A673 (cell line): Measurements from ENCODE around the gene TBC1D5. TPM values are rescaled to one million over a fixed set of nuclear protein-coding genes. Genes with fewer than 3 reads are reported as not detected.

ENCODE experiments used
- BruUV-seq: library from RNA; stranded (reverse); fragments of 400-500 nt; replicated peaks from 2 replicates; lab custom pipeline; 2021; lab: Mats Ljungman, UMichigan
- CTCF ChIA-PET: fragments of 300-600 bp; sonication (Branson Sonifier 250); formaldehyde crosslinking; loops from one replicate; lab custom pipeline; 2022; ENCODE audit warnings: antibody characterized with exemption; lab: Charles Lee
- POLR2A ChIA-PET: fragments of 300-600 bp; sonication (Branson Sonifier 250); formaldehyde crosslinking; loops from one replicate; lab custom pipeline; 2022; ENCODE audit warnings: antibody characterized with exemption; ENCODE audit not compliant: low non-redundant PET; lab: Charles Lee
- DNase-seq: peaks from one replicate; pipeline ENCODE4 v3.0.0-alpha.2; 2015; ENCODE audit warnings: low spot score
- H3K27ac ChIP-seq: fragments of 200-600 bp; sonication (generic); 2 replicates; pipeline ENCODE4 v1.5.1; 2016; ENCODE audit warnings: mixed run types, low read depth, mild to moderate bottlenecking, mixed read lengths, antibody characterized with exemption, low read length; ENCODE audit not compliant: poor library complexity, severe bottlenecking
- H3K27me3 ChIP-seq: fragments of 200-600 bp; sonication (generic); replicated peaks from 2 replicates; pipeline ENCODE4 v1.6.1; 2017; ENCODE audit warnings: mixed run types, low read depth, mild to moderate bottlenecking, mixed read lengths, antibody characterized with exemption, low read length; ENCODE audit not compliant: insufficient read depth, poor library complexity
- H3K36me3 ChIP-seq: fragments of 200-600 bp; sonication (generic); 2 replicates; pipeline ENCODE4 v1.6.1; 2016; ENCODE audit warnings: mixed run types, mild to moderate bottlenecking, mixed read lengths, antibody characterized with exemption, low read length; ENCODE audit not compliant: insufficient read depth, poor library complexity, severe bottlenecking
- H3K4me1 ChIP-seq: fragments of 200-600 bp; sonication (generic); 2 replicates; pipeline ENCODE4 v1.6.1; 2017; ENCODE audit warnings: mixed run types, mild to moderate bottlenecking, mixed read lengths, antibody characterized with exemption, low read length; ENCODE audit not compliant: insufficient read depth, poor library complexity, severe bottlenecking
- H3K4me3 ChIP-seq: fragments of 200-600 bp; sonication (generic); 2 replicates; pipeline ENCODE4 v1.5.1; 2016; ENCODE audit warnings: low read depth, mixed run types, mild to moderate bottlenecking, mixed read lengths, low read length; ENCODE audit not compliant: poor library complexity, severe bottlenecking
- H3K9me3 ChIP-seq: fragments of 200-600 bp; sonication (generic); 2 replicates; pipeline ENCODE4 v1.6.1; 2016; ENCODE audit warnings: mixed run types, low read depth, mild to moderate bottlenecking, mixed read lengths, antibody characterized with exemption, low read length; ENCODE audit not compliant: poor library complexity, severe bottlenecking
- CTCF ChIP-seq: fragments of 300-800, 200-600 bp; sonication (generic); conservative IDR thresholded peaks from 2 replicates; pipeline ENCODE4 v1.5.1; 2017; ENCODE audit warnings: low read depth, mild to moderate bottlenecking, antibody characterized with exemption, low read length, moderate library complexity, mixed read lengths
- EZH2 ChIP-seq: fragments of 200-600 bp; sonication (generic); IDR thresholded peaks from 2 replicates; pipeline ENCODE4 v1.6.1; 2017; ENCODE audit warnings: borderline replicate concordance, low read depth, mild to moderate bottlenecking, mixed read lengths, antibody characterized with exemption, low read length; ENCODE audit not compliant: poor library complexity, severe bottlenecking
- intact Hi-C: fragments of 100-400 bp; cut with micrococcal nuclease; formaldehyde crosslinking; loops from one replicate; pipeline ENCODE4 v1.10.0; 2022; ENCODE audit not compliant: unreplicated experiment
- total RNA-seq: library from RNA; stranded (reverse); gene quantifications from 2 replicates; pipeline ENCODE4 v1.2.3, GENCODE V29; 2021

TBC1D5 gene
- total RNA-seq, 1 experiment from 2014 or later, result 40.7 TPM

- Histone ChIP-seq H3K4me1 (no peaks in the 10 kb centered on the region), H3K4me3 (no peak overlapping the region), H3K36me3 (no peaks in the 10 kb centered on the region), H3K9me3 (no peaks in the 10 kb centered on the region), H3K27ac (no peak overlapping the region), H3K27me3 (no peaks in the 10 kb centered on the region)
- ChIA-PET CTCF (no interaction called here), POLR2A (no interaction called here)
- TF ChIP-seq CTCF (no peak), EZH2 (no peak)
- BruUV-seq, result no TSS peak
- intact Hi-C loops, result no loop called here
- DNase-seq, result no peak
Measured at GRCh38 chr3:17687566-17687965, 54.9 kb downstream of the TBC1D5 start.

GRCh38 chr3:17686613-17687012, 55.8 kb downstream of the TBC1D5 start:
- DNase-seq, result peak; percentile 50
- Histone ChIP-seq H3K9me3 (no peaks in the 10 kb centered on the region), H3K27ac (no peak overlapping the region), H3K36me3 (no peaks in the 10 kb centered on the region), H3K4me3 (no peak overlapping the region), H3K27me3 (no peaks in the 10 kb centered on the region), H3K4me1 (no peaks in the 10 kb centered on the region)
- CTCF ChIA-PET, result no interaction called here
- intact Hi-C loops, result loop anchor here (1.0 kb wide), 1 partner anchor 255 kb away; no protein-coding TSS in a partner anchor
- BruUV-seq, result no TSS peak
- POLR2A ChIA-PET, result no interaction called here
- peak; percentile 46 for TF ChIP-seq CTCF
- no peak for TF ChIP-seq EZH2

GRCh38 chr3:17683542-17684207, 58.8 kb downstream of the TBC1D5 start:
- intact Hi-C loops, result no loop called here
- Histone ChIP-seq H3K9me3 (no peaks in the 10 kb centered on the region), H3K27ac (no peak overlapping the region), H3K4me3 (no peak overlapping the region), H3K4me1 (no peaks in the 10 kb centered on the region), H3K36me3 (no peaks in the 10 kb centered on the region), H3K27me3 (no peaks in the 10 kb centered on the region)
- no TSS peak for BruUV-seq
- CTCF ChIA-PET, result no interaction called here
- TF ChIP-seq CTCF (no peak), EZH2 (no peak)
- no peak for DNase-seq
- POLR2A ChIA-PET, result no interaction called here
